ENCODE data around the gene NAXD. TPM values are rescaled to one million over a fixed set of nuclear protein-coding genes. Genes with fewer than 3 reads are reported as not detected.

Gene NAXD
- total RNA-seq, 1 donor from 2014 or later: 25.8 TPM

- Histone ChIP-seq H2AFZ (ENCODE audit: low read depth, low read length) (peak overlapping the region; percentile 15), H3K36me3 (ENCODE audit: insufficient read depth, low read length) (peaks cover 14% of the 10 kb centered on the region), H3K27ac (ENCODE audit: low read depth, low read length) (peak overlapping the region; percentile 73), H4K20me1 (ENCODE audit: insufficient read depth, low read length) (peaks cover 50% of the 10 kb centered on the region), H3K9ac (ENCODE audit: low read length) (peak overlapping the region; percentile 47), H3K4me1 (ENCODE audit: insufficient read depth, low read length) (peaks cover 15% of the 10 kb centered on the region), H3K79me2 (ENCODE audit: insufficient read depth, low read length) (peaks cover 50% of the 10 kb centered on the region), H3K4me2 (ENCODE audit: low read length) (peak overlapping the region; percentile 60), H3K27me3 (ENCODE audit: insufficient read depth, low read length) (no peaks in the 10 kb centered on the region), H3K4me3 (ENCODE audit: insufficient read depth, low read depth, low read length) (no peak overlapping the region), H3K9me3 (ENCODE audit: insufficient read depth, low read depth, low read length) (no peaks in the 10 kb centered on the region)
- peak overlapping the region; percentile 84 for H3K27ac Mint-ChIP-seq (ENCODE audit: unreplicated experiment)
- no peak for FAIRE-seq
- H3K4me3 Mint-ChIP-seq (ENCODE audit: unreplicated experiment): no peak overlapping the region
- H3K36me3 Mint-ChIP-seq (ENCODE audit: low read depth, unreplicated experiment): peaks cover 35% of the 10 kb centered on the region
- no peaks in the 10 kb centered on the region for H3K27me3 Mint-ChIP-seq (ENCODE audit: low read depth, unreplicated experiment)
- no peaks in the 10 kb centered on the region for H3K9me3 Mint-ChIP-seq (ENCODE audit: unreplicated experiment)
- peaks cover 12% of the 10 kb centered on the region for H3K4me1 Mint-ChIP-seq (ENCODE audit: low read depth, unreplicated experiment)
- peak; percentile 86 for DNase-seq (ENCODE audit: low read depth)
- TF ChIP-seq EZH2 (IDR thresholded peaks at IDR 0.05; ENCODE audit: insufficient read depth, low read length) (no peak), CTCF (IDR thresholded peaks at IDR 0.05; ENCODE audit: insufficient read depth, low read depth, low read length) (no peak)
Measured at GRCh38 chr13:110634558-110634957, 19.2 kb downstream of the NAXD start.

- H3K36me3 ChIP-seq (ENCODE audit: insufficient read depth, low read length): peaks cover 14% of the 10 kb centered on the region
- H3K4me3 Mint-ChIP-seq (ENCODE audit: unreplicated experiment): no peak overlapping the region
- H3K36me3 Mint-ChIP-seq (ENCODE audit: low read depth, unreplicated experiment): peaks cover 36% of the 10 kb centered on the region
Measured at GRCh38 chr13:110635405-110636002, 20.2 kb downstream of the NAXD start.

More at GRCh38 chr13:110635405-110636002, 20.2 kb downstream of the NAXD start:
- Histone ChIP-seq H3K4me1 (ENCODE audit: insufficient read depth, low read length) (peaks cover 20% of the 10 kb centered on the region), H3K4me2 (ENCODE audit: low read length) (no peak overlapping the region), H4K20me1 (ENCODE audit: insufficient read depth, low read length) (peaks cover 47% of the 10 kb centered on the region), H2AFZ (ENCODE audit: low read depth, low read length) (no peak overlapping the region), H3K9ac (ENCODE audit: low read length) (no peak overlapping the region), H3K79me2 (ENCODE audit: insufficient read depth, low read length) (peaks cover 41% of the 10 kb centered on the region), H3K9me3 (ENCODE audit: insufficient read depth, low read depth, low read length) (no peaks in the 10 kb centered on the region), H3K27ac (ENCODE audit: low read depth, low read length) (no peak overlapping the region), H3K27me3 (ENCODE audit: insufficient read depth, low read length) (no peaks in the 10 kb centered on the region), H3K4me3 (ENCODE audit: insufficient read depth, low read depth, low read length) (no peak overlapping the region)
- Mint-ChIP-seq H3K4me1 (ENCODE audit: low read depth, unreplicated experiment) (peaks cover 13% of the 10 kb centered on the region), H3K27me3 (ENCODE audit: low read depth, unreplicated experiment) (no peaks in the 10 kb centered on the region), H3K9me3 (ENCODE audit: unreplicated experiment) (no peaks in the 10 kb centered on the region), H3K27ac (ENCODE audit: unreplicated experiment) (no peak overlapping the region)
- peak; percentile 9 for FAIRE-seq
- no peak for TF ChIP-seq EZH2 (IDR thresholded peaks at IDR 0.05; ENCODE audit: insufficient read depth, low read length)
- TF ChIP-seq CTCF (IDR thresholded peaks at IDR 0.05; ENCODE audit: insufficient read depth, low read depth, low read length): no peak
- DNase-seq (ENCODE audit: low read depth): no peak
